ENCODE results near the gene PRTN3.

PRTN3 gene

DNA sequence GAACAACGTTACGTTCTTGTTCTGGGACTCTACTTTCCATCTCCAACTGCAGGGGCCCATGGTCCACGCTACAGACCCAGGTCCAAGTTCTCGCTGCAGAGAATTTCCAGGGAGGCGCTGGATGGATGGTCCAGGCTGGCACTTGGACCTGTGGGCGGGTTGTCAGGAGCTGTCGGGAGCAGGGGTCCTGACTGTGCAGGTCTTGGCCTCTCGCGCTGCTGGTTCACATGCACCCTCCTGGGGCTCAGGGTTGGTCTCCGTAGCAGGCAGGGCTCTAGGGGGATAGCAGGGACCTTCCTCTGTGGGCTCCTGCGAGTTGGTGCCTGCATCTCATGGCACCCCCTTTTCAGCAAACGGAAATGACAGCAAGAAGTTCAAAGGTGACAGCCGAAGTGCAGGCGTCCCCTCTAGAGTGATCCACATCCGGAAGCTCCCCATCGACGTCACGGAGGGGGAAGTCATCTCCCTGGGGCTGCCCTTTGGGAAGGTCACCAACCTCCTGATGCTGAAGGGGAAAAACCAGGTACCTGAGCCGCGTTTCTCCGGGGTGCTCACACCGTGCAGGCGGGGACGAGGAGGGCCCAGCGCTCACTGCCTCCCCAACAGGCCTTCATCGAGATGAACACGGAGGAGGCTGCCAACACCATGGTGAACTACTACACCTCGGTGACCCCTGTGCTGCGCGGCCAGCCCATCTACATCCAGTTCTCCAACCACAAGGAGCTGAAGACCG is 36.9 kb upstream of the PRTN3 start:
- DNase-seq = no peak

DNA sequence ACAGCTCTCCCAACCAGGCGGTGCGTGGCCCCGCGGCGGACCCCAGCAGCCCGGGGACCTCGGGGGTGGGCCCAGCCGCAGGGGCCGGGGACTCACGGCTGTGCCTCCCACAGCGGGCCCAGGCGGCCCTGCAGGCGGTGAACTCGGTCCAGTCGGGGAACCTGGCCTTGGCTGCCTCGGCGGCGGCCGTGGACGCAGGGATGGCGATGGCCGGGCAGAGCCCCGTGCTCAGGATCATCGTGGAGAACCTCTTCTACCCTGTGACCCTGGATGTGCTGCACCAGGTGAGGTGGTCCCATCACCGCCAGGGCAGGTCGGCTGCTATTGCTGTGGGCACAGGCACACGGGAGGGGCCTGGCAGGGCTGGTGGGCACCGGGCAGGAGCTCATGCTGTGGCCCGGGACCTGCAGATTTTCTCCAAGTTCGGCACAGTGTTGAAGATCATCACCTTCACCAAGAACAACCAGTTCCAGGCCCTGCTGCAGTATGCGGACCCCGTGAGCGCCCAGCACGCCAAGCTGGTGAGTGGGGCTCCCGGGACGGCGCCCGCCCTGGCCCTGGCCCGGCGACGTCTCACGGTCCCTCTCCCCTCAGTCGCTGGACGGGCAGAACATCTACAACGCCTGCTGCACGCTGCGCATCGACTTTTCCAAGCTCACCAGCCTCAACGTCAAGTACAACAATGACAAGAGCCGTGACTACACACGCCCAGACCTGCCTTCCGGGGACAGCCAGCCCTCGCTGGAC is 36.2 kb upstream of the PRTN3 start:
- DNase-seq = no peak

GRCh38 chr19:805166-805551 is 35.6 kb upstream of the PRTN3 start:
- no peak for DNase-seq

- no peak for DNase-seq
These were observed 34.9 kb upstream of the PRTN3 start for GRCh38 chr19:805600-806550.

GRCh38 chr19:806815-807421 is 33.9 kb upstream of the PRTN3 start:
- no peak for DNase-seq

DNA sequence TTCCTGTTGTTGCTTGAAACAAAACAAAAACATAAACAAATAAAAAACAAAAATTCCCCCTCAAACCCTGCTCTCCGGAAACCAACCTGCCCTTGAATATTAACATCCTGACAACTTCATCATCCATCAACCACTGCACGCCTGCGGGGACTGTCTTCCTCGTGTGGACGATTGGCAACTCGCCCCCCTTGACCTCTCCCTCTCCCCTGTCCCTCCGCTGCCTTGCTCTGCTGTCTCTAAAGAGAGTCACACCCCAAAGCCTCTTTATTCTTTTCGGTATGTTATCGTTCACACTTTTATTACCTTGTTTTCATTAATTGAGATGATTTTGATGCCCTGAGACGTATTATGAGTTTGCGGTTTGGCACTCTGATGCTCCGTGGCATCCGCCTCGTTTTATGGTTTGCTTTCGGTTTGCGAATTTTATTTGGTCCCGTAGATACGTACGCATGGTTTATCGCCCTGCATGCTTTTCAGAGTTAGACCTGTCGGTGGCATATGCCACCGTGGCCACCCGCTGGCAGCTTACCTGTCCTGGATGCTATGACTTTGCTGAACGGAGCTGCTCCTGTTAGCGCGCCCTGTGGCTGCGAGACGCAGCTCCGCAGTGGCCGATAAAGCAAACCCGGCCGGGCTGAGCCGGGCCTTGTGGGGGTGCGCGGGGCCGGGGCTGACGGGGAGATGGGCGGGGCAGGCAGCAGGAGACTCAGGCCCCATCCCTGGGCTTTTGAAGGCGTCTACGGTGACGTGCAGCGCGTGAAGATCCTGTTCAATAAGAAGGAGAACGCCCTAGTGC is 33.0 kb upstream of the PRTN3 start:
- no peak for DNase-seq

GRCh38 chr19:808423-808775 is 32.4 kb upstream of the PRTN3 start:
- DNase-seq = no peak

GRCh38 chr19:810077-810855 is 30.5 kb upstream of the PRTN3 start:
- DNase-seq = no peak

DNA sequence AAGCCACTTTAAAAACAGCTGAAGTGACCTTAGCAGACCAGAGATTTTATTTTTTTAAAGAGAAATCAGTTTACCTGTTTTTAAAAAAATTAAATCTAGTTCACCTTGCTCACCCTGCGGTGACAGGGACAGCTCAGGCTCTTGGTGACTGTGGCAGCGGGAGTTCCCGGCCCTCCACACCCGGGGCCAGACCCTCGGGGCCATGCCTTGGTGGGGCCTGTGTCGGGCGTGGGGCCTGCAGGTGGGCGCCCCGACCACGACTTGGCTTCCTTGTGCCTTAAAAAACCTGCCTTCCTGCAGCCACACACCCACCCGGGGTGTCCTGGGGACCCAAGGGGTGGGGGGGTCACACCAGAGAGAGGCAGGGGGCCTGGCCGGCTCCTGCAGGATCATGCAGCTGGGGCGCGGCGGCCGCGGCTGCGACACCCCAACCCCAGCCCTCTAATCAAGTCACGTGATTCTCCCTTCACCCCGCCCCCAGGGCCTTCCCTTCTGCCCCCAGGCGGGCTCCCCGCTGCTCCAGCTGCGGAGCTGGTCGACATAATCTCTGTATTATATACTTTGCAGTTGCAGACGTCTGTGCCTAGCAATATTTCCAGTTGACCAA is 29.8 kb upstream of the PRTN3 start:
- no peak for DNase-seq

- DNase-seq = no peak
These were observed 29.2 kb upstream of the PRTN3 start for GRCh38 chr19:811506-812048.

DNA sequence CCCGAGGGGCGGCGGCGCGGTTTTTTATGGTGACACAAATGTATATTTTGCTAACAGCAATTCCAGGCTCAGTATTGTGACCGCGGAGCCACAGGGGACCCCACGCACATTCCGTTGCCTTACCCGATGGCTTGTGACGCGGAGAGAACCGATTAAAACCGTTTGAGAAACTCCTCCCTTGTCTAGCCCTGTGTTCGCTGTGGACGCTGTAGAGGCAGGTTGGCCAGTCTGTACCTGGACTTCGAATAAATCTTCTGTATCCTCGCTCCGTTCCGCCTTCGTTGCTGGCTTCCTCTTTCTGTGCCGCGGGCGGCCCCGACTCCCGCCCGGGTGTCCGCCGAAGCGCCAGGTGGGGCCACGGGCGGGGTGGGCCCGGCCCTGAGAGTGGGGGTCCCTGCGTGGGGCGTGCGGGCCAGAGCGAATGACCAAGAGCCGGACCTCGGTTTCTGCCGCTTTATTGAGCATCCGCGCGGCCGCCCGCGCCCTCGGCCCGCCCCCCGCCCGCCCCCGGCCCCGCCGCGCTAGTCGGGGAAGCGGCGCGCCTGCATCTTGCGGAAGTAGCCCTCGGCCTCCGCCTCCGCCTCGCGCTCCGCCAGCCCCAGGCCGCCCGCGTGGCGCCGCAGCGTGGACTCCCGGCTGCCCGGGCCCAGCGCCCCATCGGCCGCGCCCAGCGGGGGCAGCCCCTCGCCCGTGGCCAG is 28.6 kb upstream of the PRTN3 start:
- no peak for DNase-seq

DNA sequence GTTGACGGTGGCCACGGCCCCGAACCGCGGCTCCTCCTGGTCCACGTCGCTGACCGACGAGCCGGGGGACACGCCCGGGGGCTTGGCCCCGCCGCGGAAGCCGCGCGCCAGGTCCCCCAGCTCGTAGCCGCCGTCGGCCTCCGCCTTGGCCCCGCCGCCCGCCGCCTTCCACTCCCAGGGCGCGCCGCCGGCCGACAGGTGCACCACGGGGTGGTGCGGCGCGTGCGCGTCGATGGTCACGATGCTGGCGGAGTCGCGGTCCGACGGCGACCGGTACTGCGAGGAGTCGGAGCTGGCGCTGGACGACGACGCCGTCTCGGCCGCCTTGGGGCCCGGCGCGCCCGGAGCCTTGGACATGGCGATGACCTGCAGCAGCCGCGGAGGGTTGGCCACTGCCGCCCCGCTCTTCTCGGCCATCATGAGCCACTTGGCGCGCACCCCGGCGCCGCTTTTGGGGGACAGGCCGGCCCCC is 28.0 kb upstream of the PRTN3 start:
- DNase-seq = no peak

GRCh38 chr19:813219-814151 is 27.3 kb upstream of the PRTN3 start:
- DNase-seq = no peak

- no peak for DNase-seq
These were observed 26.4 kb upstream of the PRTN3 start for GRCh38 chr19:814152-815078.

GRCh38 chr19:815079-815774 is 25.6 kb upstream of the PRTN3 start:
- no peak for DNase-seq

- no peak for DNase-seq
These were observed 24.9 kb upstream of the PRTN3 start for GRCh38 chr19:815775-816499.
